HG02759 (cell line): Measurements from ENCODE around the gene NHS.
"Not testable (repeated sequence)": the region's sequence is repeated elsewhere in the genome, so short reads cannot be mapped to it uniquely, and the experiment has no call there.

ENCODE experiments used
- ATAC-seq: cut with Tn5 transposase; IDR thresholded peaks from one replicate; pipeline ENCODE4 v1.9.1; 2021; ENCODE audit warnings: mild to moderate bottlenecking, moderate library complexity; ENCODE audit not compliant: unreplicated experiment

Gene NHS

GRCh38 chrX:17494216-17494615 lies 119.2 kb downstream of the NHS start:
- no peak for ATAC-seq

GRCh38 chrX:17495052-17495451 lies 120.1 kb downstream of the NHS start:
- ATAC-seq: no peak

GRCh38 chrX:17496407-17496806 lies 121.4 kb downstream of the NHS start:
- ATAC-seq: no peak

- ATAC-seq: no peak
Observed at GRCh38 chrX:17497193-17497592, 122.2 kb downstream of the NHS start.

GRCh38 chrX:17499512-17499911 lies 124.5 kb downstream of the NHS start:
- ATAC-seq: no peak

- ATAC-seq: no peak
Observed at GRCh38 chrX:17500145-17500579, 125.2 kb downstream of the NHS start.

- ATAC-seq: no peak
Observed at GRCh38 chrX:17501746-17502145, 126.7 kb downstream of the NHS start.

- ATAC-seq: not testable (repeated sequence)
Observed at GRCh38 chrX:17506352-17506751, 131.4 kb downstream of the NHS start.

GRCh38 chrX:17511556-17511955 lies 136.6 kb downstream of the NHS start:
- ATAC-seq: no peak

- ATAC-seq: no peak
Observed at GRCh38 chrX:17519358-17519757, 144.4 kb downstream of the NHS start.

GRCh38 chrX:17520016-17520615 lies 145.1 kb downstream of the NHS start:
- no peak for ATAC-seq

GRCh38 chrX:17521871-17522693 lies 147.1 kb downstream of the NHS start:
- no peak for ATAC-seq

- no peak for ATAC-seq
Observed at GRCh38 chrX:17525266-17525665, 150.3 kb downstream of the NHS start.

- ATAC-seq: no peak
Observed at GRCh38 chrX:17525762-17526555, 151.0 kb downstream of the NHS start.

GRCh38 chrX:17527135-17527701 lies 152.2 kb downstream of the NHS start:
- no peak for ATAC-seq

GRCh38 chrX:17527922-17528321 lies 152.9 kb downstream of the NHS start:
- ATAC-seq: no peak

- ATAC-seq: no peak
Observed at GRCh38 chrX:17529151-17529745, 154.2 kb downstream of the NHS start.

- no peak for ATAC-seq
Observed at GRCh38 chrX:17531500-17531899, 156.5 kb downstream of the NHS start.

GRCh38 chrX:17535229-17535628 lies 160.2 kb downstream of the NHS start:
- ATAC-seq: no peak

- no peak for ATAC-seq
Observed at GRCh38 chrX:17537723-17538243, 162.8 kb downstream of the NHS start.

GRCh38 chrX:17542123-17542522 lies 167.1 kb downstream of the NHS start:
- ATAC-seq: no peak
